ENCODE data around the gene EDNRA. TPM values are rescaled to one million over a fixed set of nuclear protein-coding genes. Genes with fewer than 3 reads are reported as not detected.

The EDNRA gene
- total RNA-seq, 1 experiment from 2014 or later, result 0.31 TPM

DNA sequence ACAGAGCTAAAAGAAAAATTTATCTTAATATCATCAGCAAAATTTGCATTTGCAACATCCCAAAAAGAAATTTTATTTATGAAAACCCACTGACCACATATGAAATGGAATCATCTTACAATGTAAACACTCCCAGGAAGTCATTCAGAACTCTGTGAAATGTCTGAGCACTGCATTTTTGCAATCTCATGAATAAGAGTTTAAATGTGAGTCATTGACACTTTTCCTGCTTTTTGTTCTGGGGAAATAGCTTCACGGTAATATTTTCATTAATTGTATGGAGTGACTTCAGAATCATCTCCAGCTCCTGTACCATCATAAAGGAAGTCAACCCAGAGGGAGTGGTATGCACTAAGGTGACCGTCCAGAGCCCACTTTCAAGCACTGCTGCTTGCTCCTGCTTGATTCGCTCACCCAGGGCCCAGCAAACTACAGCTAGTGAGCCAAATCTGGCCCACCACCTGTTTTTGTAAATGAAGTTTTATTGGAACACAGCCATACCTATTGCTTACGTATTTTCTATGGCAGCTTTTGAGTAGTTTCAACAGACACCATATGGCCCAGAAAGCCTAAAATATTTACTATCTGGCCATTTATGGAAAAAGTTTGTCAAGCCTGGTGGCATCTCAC is 17.2 kb downstream of the EDNRA start:
- peak; percentile 22 for DNase-seq (ENCODE audit: low spot score)

DNA sequence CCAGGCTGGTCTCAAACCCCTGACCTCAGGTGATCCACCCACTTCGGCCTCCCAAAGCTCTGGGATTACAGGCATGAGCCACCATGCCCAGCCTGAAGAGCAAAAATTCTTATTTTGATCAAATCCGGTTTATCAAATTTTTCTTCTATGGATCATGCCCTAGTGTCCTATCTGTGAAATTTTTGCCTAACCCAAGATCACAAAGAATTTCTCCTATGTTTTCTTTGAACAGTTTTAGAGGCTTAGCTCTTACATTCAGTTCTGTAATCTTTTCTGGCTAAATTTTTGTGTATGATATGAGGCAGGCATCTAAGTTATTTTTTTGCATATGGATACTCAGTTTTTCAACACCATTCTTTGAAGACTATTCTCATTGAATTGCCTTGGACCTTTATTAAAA is 27.4 kb downstream of the EDNRA start:
- DNase-seq (ENCODE audit: low spot score), result no peak

- no peak for DNase-seq (ENCODE audit: low spot score)
These were observed 28.5 kb downstream of the EDNRA start for GRCh38 chr4:147509386-147509785.

DNA sequence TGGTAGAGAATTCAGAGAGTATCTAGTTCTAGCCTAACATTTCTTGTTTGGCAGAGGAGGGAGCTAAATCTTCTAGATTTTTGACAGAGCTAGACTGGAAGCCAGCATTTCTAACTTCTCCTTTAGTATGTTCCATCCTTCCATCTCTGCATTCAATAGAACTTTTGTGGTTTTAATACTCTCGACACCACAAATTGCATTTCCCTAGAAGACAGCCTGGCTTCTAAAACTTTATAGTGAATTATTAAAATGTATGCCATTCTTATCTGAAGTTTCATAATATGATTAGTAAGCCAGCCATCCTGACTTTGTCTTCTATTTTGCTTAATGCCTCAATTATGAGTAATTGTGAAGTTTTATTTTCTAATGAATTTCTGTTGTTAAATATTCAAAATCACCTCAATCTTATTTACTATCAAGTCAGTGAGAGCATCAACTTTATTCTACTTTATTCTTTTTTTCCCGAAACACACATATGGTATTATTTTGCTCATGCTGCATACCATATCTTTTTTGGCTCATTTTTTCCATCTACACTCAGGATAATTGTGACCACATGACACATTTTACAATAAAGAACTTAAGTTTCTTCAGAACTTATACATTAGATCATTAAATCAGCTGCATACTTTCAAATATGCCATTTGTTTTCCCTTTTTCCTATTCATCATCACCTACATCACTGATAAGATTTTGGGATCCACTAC is 30.2 kb downstream of the EDNRA start:
- DNase-seq (ENCODE audit: low spot score), result no peak

GRCh38 chr4:147513091-147513490 is 32.2 kb downstream of the EDNRA start:
- no peak for DNase-seq (ENCODE audit: low spot score)

- DNase-seq (ENCODE audit: low spot score), result no peak
These were observed 33.1 kb downstream of the EDNRA start for GRCh38 chr4:147513952-147514351.

DNA sequence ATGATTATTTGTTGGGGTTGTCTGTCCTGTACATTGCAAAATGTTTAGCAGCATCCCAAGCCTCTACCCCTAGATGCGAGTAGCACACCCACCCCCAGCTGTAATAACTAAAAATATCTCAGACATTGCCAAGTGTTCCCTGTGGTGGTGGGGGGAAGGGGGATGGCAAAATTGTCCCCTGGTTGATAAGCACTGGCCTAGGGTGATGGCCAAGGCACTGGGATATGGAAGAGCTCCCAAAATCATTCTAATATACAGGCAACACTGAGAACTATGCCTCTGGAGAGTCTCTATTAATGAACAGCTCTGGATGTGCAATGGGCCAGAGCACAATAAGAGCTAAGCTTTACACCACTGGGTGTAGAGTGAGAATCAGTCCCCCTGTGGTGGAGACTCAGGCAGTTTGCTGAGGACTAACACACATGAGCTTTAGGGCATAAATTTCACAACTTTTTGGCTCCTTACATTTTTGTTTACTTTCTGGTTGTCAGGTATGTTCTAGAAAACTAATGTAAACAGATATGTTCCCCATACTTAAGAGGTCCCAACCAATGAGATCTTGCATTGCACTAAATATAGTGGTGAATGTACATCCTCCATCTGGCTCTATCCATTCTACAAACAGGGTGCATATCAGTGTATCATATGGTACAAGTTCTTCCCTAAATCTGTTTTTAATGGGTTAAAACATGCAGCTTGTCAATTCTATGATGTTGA is 34.5 kb downstream of the EDNRA start:
- no peak for DNase-seq (ENCODE audit: low spot score)

DNA sequence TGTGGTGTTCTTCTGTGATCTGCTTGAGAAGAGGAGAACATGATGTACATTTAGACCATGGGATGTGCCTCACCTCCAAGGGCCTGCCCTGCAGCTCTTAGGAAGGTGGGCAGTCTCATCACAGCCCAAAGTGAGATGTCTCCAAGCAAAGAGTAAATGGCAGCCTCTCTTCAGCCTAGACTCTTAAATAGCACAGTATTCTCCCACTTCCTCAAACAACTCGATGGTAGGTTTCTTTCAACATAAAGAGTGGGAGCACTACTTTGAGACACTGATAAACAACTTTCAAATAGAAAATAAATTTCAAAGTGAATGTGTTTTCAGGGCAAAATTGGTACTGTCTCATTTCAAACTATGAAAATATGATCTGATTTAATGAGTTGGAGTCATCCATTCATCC is 35.2 kb downstream of the EDNRA start:
- DNase-seq (ENCODE audit: low spot score), result no peak

DNA sequence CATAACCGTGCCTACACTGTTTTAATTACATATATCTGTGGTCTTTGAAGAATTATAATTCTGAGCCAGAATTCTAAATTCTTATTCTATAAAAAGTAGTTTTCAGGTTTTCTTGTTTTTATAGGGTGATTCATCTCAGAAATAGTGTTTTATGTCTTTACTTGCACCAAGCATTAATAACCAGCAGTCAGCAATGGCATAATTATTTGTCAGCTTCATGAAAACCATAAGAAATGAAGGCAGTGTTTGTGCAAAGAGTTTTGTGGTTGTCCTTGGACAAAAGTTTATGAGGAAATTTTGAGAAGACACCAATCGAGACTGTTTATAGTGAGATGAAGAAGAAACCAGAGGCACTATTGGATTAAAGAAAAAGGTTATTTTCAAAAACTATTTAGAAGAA is 37.2 kb downstream of the EDNRA start:
- peak; percentile 5 for DNase-seq (ENCODE audit: low spot score)

DNA sequence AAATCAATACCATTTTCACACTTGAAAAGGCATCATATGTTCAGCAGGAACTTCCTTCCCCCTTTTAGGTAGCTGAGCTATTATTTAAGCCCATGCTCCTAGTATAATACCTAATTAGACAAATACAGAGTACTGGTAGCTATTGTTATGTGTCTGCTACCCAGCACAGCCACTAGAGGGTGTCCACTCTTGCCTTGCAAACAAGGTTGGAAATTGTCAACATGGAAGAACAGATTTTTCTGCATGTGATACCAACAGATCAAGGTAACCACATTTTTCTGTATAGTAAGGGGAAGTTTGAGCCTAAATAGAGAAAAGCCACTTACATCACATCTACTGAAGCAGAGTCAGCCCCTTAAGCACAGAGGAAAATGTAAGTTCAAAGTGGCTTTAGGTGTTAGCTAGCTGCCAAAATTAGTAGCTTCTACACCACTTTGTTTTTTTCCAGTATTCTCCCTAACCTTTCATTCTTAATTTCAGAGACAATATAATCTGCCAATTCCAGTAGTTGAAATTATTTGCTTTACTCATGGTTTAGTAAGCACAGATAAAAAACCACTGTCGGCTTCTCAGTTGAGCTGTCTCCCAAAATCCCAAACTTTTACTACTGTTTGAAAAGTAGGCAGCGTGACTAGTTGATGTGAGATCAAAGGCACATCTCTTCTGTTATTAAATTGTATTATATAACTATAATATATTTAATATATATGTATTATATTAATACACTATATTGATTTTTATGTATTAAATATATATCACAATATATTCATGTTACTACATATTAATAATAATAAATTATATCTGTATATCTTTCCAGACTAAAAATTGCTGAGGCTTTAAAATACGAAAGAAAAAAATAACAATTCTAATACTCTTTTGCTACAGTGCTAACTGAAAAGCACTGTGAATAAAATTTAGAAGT is 38.2 kb downstream of the EDNRA start:
- DNase-seq (ENCODE audit: low spot score), result peak; percentile 65

DNA sequence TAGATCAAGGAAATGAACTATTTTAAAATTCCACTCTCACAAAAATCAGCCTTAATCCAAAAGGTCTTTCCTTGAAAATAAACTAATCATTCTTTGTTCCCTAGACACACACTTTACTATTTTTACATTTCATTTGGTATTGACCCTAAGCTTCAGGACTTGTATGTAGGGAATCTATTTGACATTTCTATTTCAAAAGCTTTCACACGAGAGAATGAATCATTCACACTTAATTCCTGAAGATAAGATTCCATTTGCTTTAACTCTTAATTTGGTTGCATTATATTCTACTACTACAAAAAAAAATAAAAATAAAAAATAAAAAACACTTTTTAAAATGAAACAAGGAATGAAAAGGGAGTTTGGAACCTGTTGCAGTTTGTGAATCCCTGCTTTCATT is 43.7 kb downstream of the EDNRA start:
- no peak for DNase-seq (ENCODE audit: low spot score)

DNA sequence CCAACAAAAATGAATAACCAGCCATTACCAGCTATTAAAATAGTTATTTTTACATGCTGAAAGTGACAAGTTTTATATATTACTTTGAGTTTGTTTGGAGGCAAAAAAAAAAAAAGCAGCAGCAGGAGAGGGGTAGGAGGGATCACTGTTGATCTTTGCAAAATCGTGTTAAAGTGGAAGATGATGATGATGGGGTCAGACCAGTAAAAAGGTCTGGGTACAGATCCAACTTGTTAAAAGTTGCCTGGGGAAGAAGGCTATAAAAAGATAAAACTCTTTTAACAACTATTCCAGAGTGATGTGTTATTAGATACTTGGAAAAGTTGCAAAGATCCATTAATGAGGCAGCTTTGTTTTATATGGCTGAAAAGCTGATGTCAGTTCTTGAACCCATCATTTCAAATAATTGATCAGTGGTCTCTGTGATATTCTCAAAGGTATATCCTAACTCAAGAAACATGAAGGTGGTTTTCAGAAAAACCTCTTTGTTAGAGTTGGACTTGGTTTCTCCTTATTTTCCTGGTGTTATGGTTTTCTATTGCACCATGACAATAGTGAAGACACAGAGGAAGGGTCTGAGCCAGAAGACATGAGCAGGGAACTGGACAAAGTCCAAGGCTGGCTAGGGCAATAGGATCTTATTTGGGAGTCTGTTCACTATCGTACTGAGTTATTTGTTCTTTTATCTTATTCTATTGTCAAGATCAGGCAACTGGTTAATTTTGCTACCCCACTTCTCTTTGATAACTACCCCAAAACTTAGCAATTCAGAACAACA is 44.8 kb downstream of the EDNRA start:
- DNase-seq (ENCODE audit: low spot score), result no peak

- DNase-seq (ENCODE audit: low spot score), result no peak
These were observed 45.4 kb downstream of the EDNRA start for GRCh38 chr4:147526272-147526654.

- DNase-seq (ENCODE audit: low spot score), result no peak
These were observed 47.2 kb downstream of the EDNRA start for GRCh38 chr4:147528054-147528453.

DNA sequence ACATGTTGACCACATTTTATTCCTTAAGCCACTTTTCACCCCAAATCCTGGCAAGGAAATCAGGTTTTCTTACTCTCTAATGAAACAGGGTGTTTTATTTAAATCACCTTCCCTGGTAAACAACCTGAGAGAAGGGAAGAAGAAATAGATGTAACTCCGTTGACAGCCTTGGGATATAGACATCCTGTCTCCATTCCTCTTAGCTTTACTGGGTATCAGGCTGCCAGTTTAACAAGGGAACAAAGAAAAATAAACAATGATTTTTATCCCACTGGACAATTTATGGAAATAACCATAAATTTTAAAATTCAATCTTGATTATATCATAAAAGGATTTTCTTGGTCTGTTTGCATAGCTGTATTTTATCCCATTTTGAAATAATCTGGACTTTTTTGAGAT is 49.2 kb downstream of the EDNRA start:
- DNase-seq (ENCODE audit: low spot score), result no peak

DNA sequence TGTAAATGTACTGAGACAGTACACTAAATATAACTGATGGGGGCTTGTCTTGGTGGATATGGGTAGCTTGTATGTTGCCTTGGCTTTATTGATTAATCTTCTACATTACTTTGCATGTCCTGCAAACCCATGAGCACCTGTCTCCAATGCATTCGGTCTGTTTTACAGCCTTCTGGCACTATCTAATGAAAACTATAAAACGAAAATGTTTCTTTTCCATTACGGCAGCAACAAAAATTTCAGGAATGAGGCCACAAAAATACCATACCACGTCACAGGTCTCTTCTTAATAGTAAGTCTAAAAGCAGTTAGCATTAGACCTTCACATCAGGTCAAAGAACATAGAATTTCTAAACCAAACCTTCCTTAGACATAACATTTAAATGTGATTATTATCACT is 49.8 kb downstream of the EDNRA start:
- DNase-seq (ENCODE audit: low spot score), result peak; percentile 26

DNA sequence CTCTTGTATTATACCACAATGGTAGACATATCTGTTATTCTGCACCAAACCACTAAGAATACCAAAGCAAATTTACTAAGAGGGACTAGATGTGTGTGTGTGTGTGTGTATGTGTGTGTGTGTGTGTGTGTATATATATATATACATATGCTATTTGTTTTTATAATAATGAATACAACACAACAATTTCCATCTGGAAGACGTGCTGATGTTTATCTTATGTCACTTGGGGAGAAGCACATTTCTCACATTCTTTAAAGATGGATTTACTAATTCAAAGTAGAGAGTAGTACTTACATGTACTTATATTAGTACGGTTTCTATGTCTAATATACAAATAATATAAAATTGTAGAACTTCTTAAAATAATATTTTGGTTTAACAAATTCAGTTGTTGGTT is 52.0 kb downstream of the EDNRA start:
- DNase-seq (ENCODE audit: low spot score), result no peak

- no peak for DNase-seq (ENCODE audit: low spot score)
These were observed 52.4 kb downstream of the EDNRA start for GRCh38 chr4:147533331-147533730.

- DNase-seq (ENCODE audit: low spot score), result no peak
These were observed 54.2 kb downstream of the EDNRA start for GRCh38 chr4:147535124-147535523.

- DNase-seq (ENCODE audit: low spot score), result no peak
These were observed 57.8 kb downstream of the EDNRA start for GRCh38 chr4:147538711-147539110.

GRCh38 chr4:147539959-147540358 is 59.1 kb downstream of the EDNRA start:
- DNase-seq (ENCODE audit: low spot score), result no peak

Measured in A172 (cell line).